GM18519 (cell line): ENCODE results near the gene PCK1.
"Not testable (repeated sequence)": the region's sequence is repeated elsewhere in the genome, so short reads cannot be mapped to it uniquely, and the experiment has no call there.

Experiments
- ATAC-seq: cut with Tn5 transposase; IDR thresholded peaks from one replicate; pipeline ENCODE4 v1.9.1; 2021; ENCODE audit warnings: mild to moderate bottlenecking, moderate library complexity; ENCODE audit not compliant: unreplicated experiment, low FRiP score

The PCK1 gene

GRCh38 chr20:57560554-57561355 lies at the start of gene PCK1:
TSS of gene PCK1 (plus strand) at chr20:57561110. CDS start at chr20:57561412, 302 bp downstream.
- no peak for ATAC-seq

- not testable (repeated sequence) for ATAC-seq
Observed at GRCh38 chr20:57511709-57512108, 49.2 kb upstream of the PCK1 start.

DNA sequence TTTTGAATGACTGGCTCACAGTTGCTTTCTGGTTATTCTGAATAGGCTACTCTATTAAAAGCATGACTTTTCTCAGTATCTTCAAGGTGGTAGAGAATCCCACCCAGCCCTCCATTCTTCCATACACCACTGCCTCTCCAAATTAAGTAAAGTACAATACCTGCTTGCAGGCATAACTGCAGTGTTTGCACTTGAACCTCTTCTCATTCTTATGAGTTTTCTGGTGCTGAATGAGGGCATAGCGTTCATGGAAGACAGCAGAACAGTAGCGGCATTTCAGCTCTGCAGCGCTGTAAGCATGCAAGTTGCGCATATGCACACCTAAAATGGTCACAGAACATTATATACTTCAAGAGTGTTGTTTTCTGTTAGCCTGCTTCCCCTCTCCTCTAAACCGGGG lies 48.5 kb upstream of the PCK1 start:
- ATAC-seq: no peak

GRCh38 chr20:57513199-57513598 lies 47.7 kb upstream of the PCK1 start:
- ATAC-seq: no peak

DNA sequence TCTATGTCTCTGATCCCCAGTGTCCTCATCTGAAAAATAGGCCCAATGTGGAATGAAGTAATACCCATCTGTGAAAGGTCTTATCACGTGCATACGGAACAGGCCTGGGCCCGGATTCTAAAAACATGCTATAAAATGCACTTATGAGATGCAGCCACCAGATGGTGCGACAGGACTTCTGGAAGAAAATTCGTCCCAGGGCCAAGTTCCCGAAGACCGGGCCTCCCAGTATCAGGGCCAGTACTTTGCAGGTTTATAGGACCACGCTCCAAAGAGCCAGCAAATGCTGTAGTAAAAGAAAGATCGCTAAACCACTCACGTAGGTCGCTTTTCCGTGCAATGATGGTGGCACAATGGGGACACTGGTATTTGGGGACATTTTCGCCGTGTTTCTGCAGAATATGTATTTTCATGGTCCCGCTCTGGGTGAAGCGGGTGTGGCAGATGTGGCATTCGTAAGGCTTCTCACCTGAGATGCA lies 46.6 kb upstream of the PCK1 start:
- ATAC-seq: no peak

DNA sequence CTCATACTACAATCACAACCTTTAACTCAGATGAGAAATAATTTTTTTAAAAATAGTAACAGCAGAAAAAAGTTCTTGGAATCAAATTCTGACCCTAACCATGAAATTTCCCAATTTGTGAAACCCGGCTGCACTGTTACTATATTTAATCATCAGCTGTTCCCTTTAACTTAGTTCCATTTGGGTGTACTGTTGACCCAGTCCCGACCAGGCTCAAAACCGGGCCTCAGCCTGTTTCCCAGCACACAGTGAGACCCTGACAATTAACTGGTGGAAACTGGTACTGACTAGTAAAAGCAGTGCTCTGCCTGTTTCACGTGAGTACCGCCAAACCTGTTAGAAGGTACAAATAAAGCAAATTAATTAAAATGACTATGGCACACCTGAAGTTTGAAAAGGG lies 43.0 kb upstream of the PCK1 start:
- no peak for ATAC-seq

DNA sequence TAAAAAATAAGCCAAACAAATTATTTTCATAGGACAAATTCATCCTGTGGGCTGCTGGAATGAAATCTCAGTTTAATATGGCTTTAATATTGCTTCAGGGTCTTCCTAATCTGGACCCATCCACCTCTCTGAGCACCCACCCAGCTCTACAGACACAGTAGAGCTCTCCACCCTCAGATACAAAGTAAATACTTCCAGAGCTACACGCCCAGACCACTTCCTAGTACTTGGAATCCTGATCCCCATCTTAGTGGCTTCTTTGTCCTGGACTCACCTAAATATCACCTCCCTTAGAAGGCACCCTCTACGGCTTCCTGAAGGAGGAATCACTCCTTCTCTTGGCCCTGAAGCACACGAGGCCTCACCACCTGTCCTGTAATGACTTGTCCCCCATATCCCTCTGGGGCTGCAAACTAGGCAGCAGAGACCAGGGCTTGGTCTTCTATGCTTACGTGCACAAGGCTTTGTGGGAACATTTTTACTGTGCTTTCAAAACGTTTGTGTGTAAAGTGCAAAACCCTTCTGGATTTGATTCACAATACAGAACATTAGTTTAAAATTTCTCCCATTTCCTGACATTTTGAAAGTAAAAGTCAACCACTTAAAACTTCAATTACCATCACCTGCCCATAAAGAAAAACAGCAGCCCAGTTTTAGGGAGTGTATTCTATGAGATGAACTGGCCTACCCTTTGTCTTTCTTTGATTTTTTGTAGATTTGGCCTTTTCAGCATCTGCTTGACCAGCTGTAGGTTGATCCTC lies 38.4 kb upstream of the PCK1 start:
- no peak for ATAC-seq

DNA sequence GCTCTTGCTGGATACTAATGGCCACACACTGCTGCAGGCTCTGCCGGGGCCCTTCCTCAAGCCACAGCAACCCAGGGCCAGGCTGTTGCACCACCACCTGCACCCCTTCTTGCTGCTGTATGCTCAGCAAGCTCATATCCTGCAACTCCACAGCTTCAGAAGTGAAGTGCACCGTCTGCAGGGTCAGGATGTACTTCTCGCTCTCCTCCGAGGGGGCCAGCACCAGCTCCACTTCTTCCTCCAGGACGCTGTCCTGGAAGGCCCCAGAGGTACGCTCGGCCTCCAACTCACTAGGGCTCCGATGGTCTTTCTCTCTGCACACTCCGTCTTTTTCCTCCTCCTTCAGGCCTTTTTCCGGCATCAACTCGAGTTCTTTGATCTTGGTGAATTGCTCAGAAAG lies 37.1 kb upstream of the PCK1 start:
- no peak for ATAC-seq

- no peak for ATAC-seq
Observed at GRCh38 chr20:57524511-57525176, 36.3 kb upstream of the PCK1 start, which contains the start of gene CTCFL. TSS of gene CTCFL (minus strand) at chr20:57525140. CDS start at chr20:57524205, 935 bp downstream.

DNA sequence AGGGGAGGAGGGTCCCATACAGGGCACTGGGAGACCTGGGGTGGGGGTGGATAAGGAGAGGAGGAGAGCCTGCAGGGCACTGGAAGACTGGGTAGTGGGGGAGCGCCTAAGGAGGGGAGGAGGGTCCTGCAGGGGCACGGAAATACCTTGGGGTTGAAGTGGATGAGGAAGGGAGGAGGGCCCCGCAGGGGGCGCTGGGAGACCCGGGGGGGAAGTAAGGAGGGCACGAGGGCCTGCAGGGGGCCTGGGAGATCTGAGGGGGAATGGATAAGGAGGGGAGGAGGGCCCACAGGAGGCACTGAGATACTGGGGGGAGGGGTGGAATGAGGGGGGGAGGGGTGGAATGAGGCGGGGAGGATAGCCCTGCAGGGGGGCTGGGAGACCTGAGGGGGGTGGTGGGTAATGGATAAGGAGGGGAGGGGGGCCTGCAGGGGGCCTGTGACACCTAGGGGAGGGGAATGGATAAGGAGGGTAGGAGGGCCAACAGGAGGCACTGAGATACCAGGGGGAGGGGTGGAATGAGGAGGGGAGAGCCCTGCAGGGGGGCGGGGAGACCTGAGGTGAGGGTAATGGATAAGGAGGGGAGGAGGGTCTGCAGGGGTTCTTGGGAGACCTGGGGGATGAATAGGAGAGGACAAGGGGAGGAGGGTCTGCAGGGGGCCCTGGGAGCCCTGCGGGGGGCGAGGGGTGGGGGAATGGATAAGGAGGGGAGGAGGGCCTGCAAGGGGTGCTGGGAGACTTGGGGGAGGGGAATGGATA lies 35.4 kb upstream of the PCK1 start:
- no peak for ATAC-seq

- ATAC-seq: no peak
Observed at GRCh38 chr20:57526087-57526884, 34.6 kb upstream of the PCK1 start.

DNA sequence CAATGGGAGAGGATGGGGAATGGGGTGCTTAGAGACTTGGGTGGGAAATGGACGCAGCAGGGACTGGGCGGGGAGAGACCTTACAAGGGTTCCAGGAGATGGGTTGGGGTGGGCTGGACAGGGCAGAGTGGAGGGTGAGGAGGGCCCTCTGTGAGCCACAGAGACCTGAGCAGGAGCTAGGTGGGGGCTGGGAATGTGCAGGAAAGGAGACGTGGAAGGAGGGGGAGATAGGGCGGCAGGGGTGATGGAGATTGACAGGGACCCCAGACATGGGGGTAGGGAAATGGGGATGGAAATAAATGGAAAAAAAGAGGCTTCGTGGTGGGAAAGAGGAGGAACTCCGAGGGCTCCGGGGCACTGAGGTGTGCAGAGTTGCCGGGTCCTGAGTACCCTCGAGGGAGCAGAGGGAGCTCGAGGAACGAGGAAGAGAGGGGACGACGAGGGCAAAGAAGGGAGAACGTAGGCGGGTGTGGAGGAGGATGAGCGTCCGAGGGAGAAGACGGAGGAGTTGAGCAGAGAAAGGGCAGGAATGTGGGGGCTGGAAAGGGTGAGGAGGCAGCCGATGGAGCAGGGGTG lies 33.9 kb upstream of the PCK1 start:
- no peak for ATAC-seq

- ATAC-seq: no peak
Observed at GRCh38 chr20:57527728-57528127, 33.2 kb upstream of the PCK1 start.

- ATAC-seq: no peak
Observed at GRCh38 chr20:57528148-57528547, 32.8 kb upstream of the PCK1 start.

GRCh38 chr20:57529160-57529585 lies 31.7 kb upstream of the PCK1 start:
- ATAC-seq: no peak

GRCh38 chr20:57529810-57530209 lies 31.1 kb upstream of the PCK1 start:
- no peak for ATAC-seq

- ATAC-seq: no peak
Observed at GRCh38 chr20:57530327-57530981, 30.5 kb upstream of the PCK1 start.

DNA sequence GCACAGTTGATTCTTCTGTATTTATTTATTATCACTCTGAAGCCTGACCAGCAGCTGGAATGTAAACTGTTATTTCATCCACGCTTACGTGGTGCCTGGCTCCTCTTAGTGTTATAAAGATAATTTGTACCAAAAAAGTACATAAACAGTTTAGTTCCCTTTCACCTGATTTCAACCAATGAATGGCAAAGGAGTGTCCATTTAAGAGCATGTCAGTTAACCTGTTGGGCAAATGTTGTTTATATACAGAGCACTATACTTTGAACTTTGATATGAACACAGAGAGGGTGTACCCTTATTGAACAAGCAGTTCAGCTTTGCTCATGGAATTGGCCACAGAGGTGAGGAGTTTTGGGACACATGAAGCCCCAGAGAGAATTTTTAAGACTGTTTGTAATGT lies 28.8 kb upstream of the PCK1 start:
- ATAC-seq: no peak

GRCh38 chr20:57535297-57535696 lies 25.6 kb upstream of the PCK1 start:
- no peak for ATAC-seq
